ENCODE results near the gene SUN2.

The SUN2 gene

DNA sequence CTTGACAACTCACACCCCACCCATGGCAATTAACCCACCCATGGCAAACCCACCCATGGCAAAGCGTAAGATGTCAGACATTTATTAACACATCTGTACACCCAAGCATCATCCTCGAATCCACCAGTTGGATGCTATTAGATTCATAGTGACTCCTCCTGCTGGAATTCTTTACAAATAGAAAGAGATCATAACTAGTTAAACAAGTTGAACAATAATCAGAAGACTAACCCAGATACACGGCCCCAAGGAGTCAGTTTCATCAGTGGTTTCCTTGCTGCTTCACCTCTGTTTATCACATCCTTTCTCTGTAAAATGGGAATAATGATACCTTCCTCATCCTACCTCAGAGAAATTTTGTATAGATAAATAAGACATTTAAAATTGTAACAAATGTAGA lies 44.9 kb downstream of the SUN2 start:
- no peak for TF ChIP-seq JUND (IDR thresholded peaks at IDR 0.05; ENCODE audit: low read depth)
- in situ Hi-C loops (cut with HindIII; ENCODE audit: low pct_unique_long_range_greater_than_20kb, low sequenced_read_pairs) = no loop called here
- DNase-seq (ENCODE audit: low read depth in 1 of 2, low spot score in 1 of 2) = no peak

DNA sequence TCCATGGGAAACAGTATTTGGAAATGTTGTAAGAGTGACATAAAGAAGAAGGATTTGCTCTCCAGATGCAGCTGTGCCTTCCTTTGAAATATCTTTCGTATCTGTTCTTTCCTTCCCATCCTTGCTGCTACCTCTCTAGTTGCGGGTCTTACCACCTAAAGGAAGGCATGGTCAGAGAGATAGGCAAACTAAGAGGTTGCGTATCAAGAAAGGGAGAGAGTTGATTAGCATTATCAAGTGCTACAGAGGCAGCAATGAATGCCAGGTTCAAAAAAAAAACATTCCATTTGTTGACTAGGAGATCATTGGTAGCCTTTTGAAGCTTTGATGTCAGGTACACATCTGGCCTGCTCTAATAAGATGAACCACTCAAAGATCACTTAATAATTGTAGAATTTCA lies 45.4 kb downstream of the SUN2 start:
- no peak for DNase-seq (ENCODE audit: low read depth in 1 of 2, low spot score in 1 of 2)
- in situ Hi-C loops (cut with HindIII; ENCODE audit: low pct_unique_long_range_greater_than_20kb, low sequenced_read_pairs) = no loop called here
- TF ChIP-seq JUND (IDR thresholded peaks at IDR 0.05; ENCODE audit: low read depth) = no peak

DNA sequence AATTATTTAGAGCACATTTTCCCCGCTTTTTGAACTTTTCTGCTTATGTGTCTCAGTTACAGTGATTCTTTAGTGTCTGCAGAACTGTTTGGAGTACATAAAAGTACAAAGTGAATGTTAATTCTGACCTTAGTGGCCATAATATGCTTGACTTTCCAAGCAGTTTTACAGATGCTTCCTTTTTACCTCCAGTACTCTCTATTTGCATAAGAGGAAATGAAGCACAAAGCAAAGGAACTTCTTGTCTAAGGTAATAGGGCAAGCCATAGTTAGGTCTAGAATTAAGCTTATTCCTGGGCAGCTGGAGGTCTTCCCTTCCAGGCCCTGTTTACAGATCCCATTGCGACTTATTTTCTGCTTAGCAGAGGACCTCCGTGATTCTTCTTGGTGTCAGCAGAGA lies 46.5 kb downstream of the SUN2 start:
- in situ Hi-C loops (cut with HindIII; ENCODE audit: low pct_unique_long_range_greater_than_20kb, low sequenced_read_pairs) = no loop called here
- DNase-seq (ENCODE audit: low read depth in 1 of 2, low spot score in 1 of 2) = no peak
- TF ChIP-seq JUND (IDR thresholded peaks at IDR 0.05; ENCODE audit: low read depth) = no peak

DNA sequence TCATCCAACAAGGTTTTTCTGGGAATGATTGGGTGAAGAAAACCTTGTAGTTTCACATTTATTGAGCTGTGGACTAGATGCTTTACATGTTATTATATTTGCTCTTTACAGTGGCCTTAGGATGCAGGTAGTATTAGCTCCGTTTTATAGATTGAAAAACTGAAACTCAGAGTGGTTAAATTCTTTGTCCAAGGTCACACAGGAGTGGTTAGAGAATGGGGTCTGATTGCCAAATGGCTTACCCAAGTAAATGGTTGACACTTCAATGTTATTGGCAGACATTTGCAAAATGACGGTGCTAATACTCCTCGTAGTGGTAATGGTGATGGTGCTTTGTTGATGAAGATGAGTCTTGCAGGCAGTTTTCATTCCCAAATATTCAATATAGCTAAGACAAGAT lies 47.8 kb downstream of the SUN2 start:
- TF ChIP-seq JUND (IDR thresholded peaks at IDR 0.05; ENCODE audit: low read depth) = no peak
- no peak for DNase-seq (ENCODE audit: low read depth in 1 of 2, low spot score in 1 of 2)
- in situ Hi-C loops (cut with HindIII; ENCODE audit: low pct_unique_long_range_greater_than_20kb, low sequenced_read_pairs) = no loop called here

DNA sequence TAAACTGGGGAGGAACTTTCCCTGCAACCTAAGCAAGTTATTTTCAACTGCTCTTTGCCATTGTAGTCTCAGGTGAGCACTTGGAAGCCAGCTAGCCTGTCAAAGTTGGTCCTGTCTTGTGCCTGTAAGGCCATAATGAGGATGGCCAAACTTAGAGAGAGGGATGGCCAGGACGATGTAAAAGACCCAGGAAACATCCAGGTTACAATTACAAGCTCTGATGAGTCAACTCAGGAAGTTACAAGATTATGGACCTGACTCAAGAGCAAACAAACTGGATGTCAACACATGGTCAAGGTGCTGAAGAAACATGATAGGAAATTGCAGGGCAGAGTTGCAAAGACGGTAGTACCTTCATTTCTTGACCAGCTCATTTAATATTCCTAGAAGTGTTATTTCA lies 48.5 kb downstream of the SUN2 start:
- no peak for TF ChIP-seq JUND (IDR thresholded peaks at IDR 0.05; ENCODE audit: low read depth)
- in situ Hi-C loops (cut with HindIII; ENCODE audit: low pct_unique_long_range_greater_than_20kb, low sequenced_read_pairs) = no loop called here

DNA sequence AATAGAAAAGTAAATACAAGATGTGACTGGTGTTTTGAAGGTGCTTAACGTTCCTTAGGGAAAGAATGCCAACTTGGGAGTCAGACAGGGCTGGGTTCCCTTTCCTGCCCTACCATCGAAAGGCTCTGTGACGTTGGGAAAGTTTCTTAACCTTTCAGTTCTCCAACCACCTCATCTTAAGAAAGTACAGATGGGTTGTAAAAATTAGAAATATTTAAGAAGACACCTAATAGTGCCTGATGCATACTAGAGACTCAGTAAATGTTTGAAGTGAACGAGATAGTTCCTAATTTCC lies 49.0 kb downstream of the SUN2 start:
- in situ Hi-C loops (cut with HindIII; ENCODE audit: low pct_unique_long_range_greater_than_20kb, low sequenced_read_pairs) = no loop called here
- no peak for DNase-seq (ENCODE audit: low read depth in 1 of 2, low spot score in 1 of 2)
- no peak for TF ChIP-seq JUND (IDR thresholded peaks at IDR 0.05; ENCODE audit: low read depth)

More for the DNA sequence above, 48.5 kb downstream of the SUN2 start:
- DNase-seq (ENCODE audit: low read depth in 1 of 2, low spot score in 1 of 2) = no peak

DNA sequence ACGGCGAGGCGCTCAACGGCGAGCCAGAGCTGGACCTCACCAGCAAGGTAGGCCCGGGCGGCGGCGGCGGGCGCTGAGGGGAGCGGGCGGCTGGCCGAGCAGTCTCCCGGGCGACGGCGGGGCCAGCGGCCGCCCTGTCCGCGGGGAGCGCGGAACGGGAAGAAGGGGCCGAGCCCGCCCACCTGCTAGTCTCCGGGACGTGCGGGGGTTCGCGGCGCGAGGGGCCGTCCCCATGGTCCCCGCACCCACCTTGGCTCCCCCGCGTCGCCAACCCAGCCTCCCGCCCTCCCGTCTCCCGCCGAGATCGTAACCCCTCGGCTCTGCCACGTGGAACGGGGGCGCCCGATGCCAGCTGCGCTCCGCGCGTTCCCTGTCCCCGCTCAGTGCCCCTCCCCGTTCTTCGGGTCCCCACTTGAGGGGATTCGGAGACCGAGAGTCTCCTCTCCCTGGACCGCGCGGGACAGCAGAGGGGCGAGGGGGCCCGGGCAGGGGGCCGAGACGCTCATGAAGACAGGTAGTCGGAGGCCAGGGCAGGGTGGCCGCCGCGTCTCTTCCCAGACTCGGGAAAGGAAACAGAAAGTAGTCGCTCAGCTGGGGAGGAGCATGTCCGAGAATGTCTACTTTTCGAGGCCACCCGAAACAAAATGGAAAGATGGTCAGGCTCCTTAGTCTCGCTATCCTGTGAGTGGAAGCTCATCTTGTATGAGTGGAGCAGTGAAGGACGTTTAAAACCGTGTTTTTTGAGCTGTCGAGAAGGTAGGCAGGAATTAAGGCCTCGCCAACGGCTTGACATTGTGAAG lies 49.5 kb downstream of the SUN2 start:
- in situ Hi-C loops (cut with HindIII; ENCODE audit: low pct_unique_long_range_greater_than_20kb, low sequenced_read_pairs) = no loop called here
- no peak for TF ChIP-seq JUND (IDR thresholded peaks at IDR 0.05; ENCODE audit: low read depth)
- peak in 1 of 2 experiments; percentile 24 for DNase-seq (ENCODE audit: low read depth in 1 of 2, low spot score in 1 of 2)

DNA sequence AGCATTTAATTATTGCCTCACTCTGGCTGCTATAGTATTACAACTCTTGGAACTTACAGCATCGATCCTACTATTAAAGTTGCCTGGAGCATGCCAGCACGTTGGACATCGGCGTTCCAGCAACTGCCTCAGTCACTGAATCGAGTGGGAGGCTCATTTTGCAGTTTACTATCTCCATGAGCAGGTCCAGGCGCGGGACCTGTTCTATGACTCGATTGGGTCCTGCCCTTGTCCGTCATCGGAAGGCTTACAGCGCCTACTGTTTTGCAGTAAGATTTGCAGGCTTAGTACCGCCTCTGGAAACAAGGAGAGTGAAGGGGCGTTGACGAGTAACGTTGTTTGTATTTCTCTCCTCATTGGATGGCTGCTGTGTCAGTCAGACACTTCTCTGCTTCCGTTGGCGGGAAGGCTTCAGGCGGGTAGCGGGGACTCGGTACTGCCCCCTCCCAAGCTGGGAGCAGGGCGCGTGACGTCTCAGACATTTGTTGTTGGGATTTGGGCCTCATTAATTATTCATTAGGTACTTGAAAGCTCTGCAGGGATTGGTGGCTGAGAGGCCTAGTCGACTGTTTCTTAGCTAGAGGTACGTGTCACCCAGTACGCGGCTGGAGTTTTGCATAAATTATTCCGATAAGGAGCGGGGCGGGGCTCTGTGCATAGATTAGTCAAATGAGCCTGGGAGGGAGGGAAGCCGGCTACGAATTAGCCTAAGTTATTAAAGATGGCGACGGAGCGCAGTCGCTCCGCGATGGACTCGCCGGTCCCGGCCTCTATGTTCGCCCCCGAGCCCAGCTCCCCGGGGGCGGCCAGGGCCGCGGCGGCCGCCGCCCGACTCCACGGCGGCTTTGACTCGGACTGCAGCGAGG lies 50.3 kb downstream of the SUN2 start, which contains the start of gene GTPBP1:
TSS of gene GTPBP1 (plus strand) at position 710 of the 866 bp plus-strand sequence. CDS start at position 722, 12 bp downstream.
- in situ Hi-C loops (cut with HindIII; ENCODE audit: low pct_unique_long_range_greater_than_20kb, low sequenced_read_pairs) = no loop called here

DNA sequence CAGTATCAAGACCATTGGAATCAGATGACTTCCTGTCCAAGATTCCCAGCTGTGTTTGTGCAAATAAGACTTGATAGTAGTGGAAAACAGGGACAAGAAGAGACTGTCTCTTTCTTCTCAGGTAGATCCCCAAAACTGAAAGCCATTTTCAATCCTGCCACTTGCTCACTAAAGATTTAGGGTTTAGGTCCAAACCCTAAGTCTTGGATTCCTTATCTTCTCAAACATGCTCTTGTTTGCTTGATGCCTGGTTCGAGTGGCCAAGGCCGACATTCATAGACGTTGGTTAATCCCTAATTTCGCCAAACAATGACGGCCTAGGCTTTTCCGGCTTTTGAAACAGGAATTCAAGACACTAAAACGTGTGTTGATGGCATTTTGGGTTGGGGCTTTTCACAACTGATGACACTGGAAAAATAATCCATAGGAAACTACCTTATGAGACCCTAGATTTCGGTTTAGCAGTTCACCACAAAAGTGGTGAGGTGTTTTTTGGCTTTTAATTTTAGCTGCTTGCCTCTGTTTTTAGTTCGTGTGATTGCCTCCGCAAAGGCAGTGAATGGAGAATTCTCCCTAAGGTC lies 51.1 kb downstream of the SUN2 start:
- no peak for TF ChIP-seq JUND (IDR thresholded peaks at IDR 0.05; ENCODE audit: low read depth)
- no peak for DNase-seq (ENCODE audit: low read depth in 1 of 2, low spot score in 1 of 2)
- in situ Hi-C loops (cut with HindIII; ENCODE audit: low pct_unique_long_range_greater_than_20kb, low sequenced_read_pairs) = no loop called here

More for the DNA sequence above, 50.3 kb downstream of the SUN2 start, which contains the start of gene GTPBP1:
- no peak for TF ChIP-seq JUND (IDR thresholded peaks at IDR 0.05; ENCODE audit: low read depth)
- peak; percentile 92 to 100 for DNase-seq (ENCODE audit: low read depth in 1 of 2, low spot score in 1 of 2)

DNA sequence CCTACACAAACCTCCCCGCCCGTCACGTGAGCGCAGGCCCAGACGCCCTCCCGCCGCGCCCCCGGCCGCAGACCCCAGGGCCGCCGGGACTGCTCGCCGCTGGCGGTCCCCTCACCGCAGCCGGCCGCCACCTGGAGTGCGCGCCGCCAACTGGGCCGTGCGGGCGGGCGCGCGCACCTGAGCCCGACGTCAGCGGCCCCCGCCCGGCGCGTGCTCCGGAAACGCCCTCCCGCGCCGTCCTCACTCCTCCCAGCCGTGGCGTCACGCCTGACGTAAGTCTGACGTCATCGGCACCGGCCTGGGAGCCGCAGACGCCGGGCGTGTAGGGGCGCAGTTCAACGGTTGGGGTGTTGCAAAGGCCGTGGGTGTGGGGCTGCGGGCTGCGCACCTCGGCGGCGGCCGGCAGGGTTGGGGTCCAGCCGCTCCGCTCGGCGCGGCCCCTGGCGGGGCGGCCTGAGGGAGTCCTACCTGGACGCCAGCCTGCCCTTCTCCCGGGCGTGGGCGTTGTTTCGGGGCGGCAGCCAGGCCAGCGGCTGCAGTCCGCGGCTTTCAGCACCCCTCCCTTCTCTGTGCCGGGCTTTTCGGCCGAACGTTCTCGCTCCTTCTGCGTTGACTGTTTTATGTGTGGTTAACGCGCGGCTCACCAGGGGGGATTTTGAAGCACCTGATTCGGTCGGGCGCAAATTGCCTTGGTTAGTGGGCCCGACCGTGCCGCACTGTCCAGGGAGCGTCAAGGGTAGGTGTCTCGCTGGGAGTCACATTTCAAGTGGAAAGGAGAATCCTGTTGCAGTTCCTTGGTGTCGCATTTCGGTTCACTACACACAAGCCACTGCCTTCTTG lies 54.8 kb downstream of the SUN2 start, which contains the start of gene JOSD1:
TSS of gene JOSD1 (minus strand) at position 155 of the 840 bp plus-strand sequence. CDS start 956 bp downstream, outside the sequence.
- in situ Hi-C loops (cut with HindIII; ENCODE audit: low pct_unique_long_range_greater_than_20kb, low sequenced_read_pairs) = no loop called here
- DNase-seq (ENCODE audit: low read depth in 1 of 2, low spot score in 1 of 2) = peak; percentile 54 to 95
- TF ChIP-seq JUND (IDR thresholded peaks at IDR 0.05; ENCODE audit: low read depth) = no peak

DNA sequence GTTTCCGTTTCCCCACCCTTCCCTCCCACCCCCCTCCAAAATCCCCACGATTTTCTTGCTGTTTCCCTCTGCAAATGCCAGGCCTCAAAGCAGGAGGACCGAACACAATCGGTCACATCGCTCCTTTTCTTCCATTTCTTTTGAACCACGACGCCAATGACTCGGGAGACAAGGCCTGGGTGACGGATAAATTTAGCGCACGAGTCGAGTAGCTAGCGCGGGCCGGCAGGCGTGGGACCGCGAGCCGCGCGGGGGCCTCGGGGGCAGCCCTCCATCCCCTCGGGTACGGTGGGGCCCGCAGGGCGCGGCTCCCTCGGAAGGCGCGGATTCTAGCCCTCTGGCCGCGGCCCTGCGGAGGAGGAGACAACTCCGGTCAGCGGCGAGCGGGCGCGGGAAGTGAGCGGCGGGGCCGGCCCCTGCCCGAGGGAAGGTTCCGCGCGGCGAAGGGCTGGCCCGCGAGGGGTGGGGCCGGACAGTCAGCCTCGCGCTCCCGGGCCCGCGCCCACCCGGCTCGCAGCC lies 55.5 kb downstream of the SUN2 start:
- in situ Hi-C loops (cut with HindIII; ENCODE audit: low pct_unique_long_range_greater_than_20kb, low sequenced_read_pairs) = no loop called here
- DNase-seq (ENCODE audit: low read depth in 1 of 2, low spot score in 1 of 2) = peak in 1 of 2 experiments; percentile 65
- TF ChIP-seq JUND (IDR thresholded peaks at IDR 0.05; ENCODE audit: low read depth) = no peak

DNA sequence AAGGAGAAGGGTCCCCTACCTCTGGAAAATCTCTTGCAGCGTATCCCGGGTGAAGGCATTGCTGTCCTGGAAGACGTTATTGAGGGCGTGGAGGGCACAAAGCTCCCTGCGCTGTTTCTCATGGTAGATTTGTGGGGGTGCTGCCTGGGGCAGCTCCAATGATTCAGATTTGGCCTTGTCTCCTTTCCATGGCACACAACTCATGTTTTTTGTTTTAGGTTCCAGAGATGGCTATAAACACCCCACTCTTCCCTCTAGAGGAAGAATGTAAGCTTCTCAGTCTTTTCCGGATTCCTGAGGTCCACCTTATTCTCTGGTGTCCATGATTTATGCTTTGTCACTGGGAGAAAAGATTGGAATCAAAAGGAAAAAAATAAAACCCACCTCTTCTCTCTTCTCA lies 56.0 kb downstream of the SUN2 start:
- TF ChIP-seq JUND (IDR thresholded peaks at IDR 0.05; ENCODE audit: low read depth) = no peak
- DNase-seq (ENCODE audit: low read depth in 1 of 2, low spot score in 1 of 2) = peak in 1 of 2 experiments; percentile 38
- in situ Hi-C loops (cut with HindIII; ENCODE audit: low pct_unique_long_range_greater_than_20kb, low sequenced_read_pairs) = no loop called here
